OCI-LY7 (cell line): ENCODE data around the gene FOXL3. TPM values are rescaled to one million over a fixed set of nuclear protein-coding genes. Genes with fewer than 3 reads are reported as not detected.

Experiments used
- BruUV-seq: library from RNA; stranded (reverse); fragments of 400-500 nt; replicated peaks from 2 replicates; lab custom pipeline; 2021; lab: Mats Ljungman, UMichigan
- CTCF ChIA-PET: fragments of 300-600 bp; sonication (Branson Sonifier 250); formaldehyde crosslinking; loops from one replicate; lab custom pipeline; 2022; ENCODE audit warnings: antibody characterized with exemption; ENCODE audit not compliant: unreplicated experiment; lab: Charles Lee
- POLR2A ChIA-PET: fragments of 300-600 bp; sonication (Branson Sonifier 250); formaldehyde crosslinking; loops from one replicate; lab custom pipeline; 2022; ENCODE audit warnings: antibody characterized with exemption; lab: Charles Lee
- DNase-seq: peaks from one replicate; pipeline ENCODE4 v3.0.0-alpha.2; 2015; ENCODE audit warnings: low spot score
- H2AFZ ChIP-seq: fragments of 200-600 bp; sonication (generic), shearing (Covaris generic); 2 replicates; pipeline ENCODE4 v1.6.1; 2014; ENCODE audit warnings: mild to moderate bottlenecking, antibody characterized with exemption, low read length, moderate library complexity
- H3K27ac ChIP-seq: fragments of 200-600 bp; sonication (generic); 2 replicates; pipeline ENCODE4 v1.5.1; 2014; ENCODE audit warnings: mixed run types, low read depth, mild to moderate bottlenecking, moderate library complexity, low read length, inconsistent platforms; ENCODE audit not compliant: poor library complexity, severe bottlenecking
- H3K36me3 ChIP-seq: fragments of 200-600 bp; sonication (generic); 2 replicates; pipeline ENCODE4 v1.6.1; 2014; ENCODE audit warnings: mild to moderate bottlenecking, antibody characterized with exemption, low read length, moderate library complexity, mixed read lengths; ENCODE audit not compliant: insufficient read depth
- H3K4me1 ChIP-seq: fragments of 200-600 bp; sonication (generic); 2 replicates; pipeline ENCODE4 v1.5.1; 2014; ENCODE audit warnings: mild to moderate bottlenecking, low read length; ENCODE audit not compliant: insufficient read depth, poor library complexity, severe bottlenecking
- H3K4me2 ChIP-seq: fragments of 200-600 bp; sonication (generic); 2 replicates; pipeline ENCODE4 v1.6.1; 2014; ENCODE audit warnings: mild to moderate bottlenecking, low read length
- H3K4me3 ChIP-seq: fragments of 200-600 bp; sonication (generic); 2 replicates; pipeline ENCODE4 v1.5.1; 2014; ENCODE audit warnings: mild to moderate bottlenecking, low read depth, low read length; ENCODE audit not compliant: poor library complexity, severe bottlenecking
- H3K79me2 ChIP-seq: fragments of 200-600 bp; sonication (generic); 2 replicates; pipeline ENCODE4 v1.6.1; 2016; ENCODE audit warnings: low read depth, mild to moderate bottlenecking, low read length, moderate library complexity, mixed read lengths; ENCODE audit not compliant: insufficient read depth
- H3K9me2 ChIP-seq: fragments of 200-600 bp; sonication (generic); 2 replicates; pipeline ENCODE4 v1.6.1; 2016; ENCODE audit warnings: mild to moderate bottlenecking, low read length, mixed read lengths; ENCODE audit not compliant: insufficient read depth
- H3K9me3 ChIP-seq: fragments of 200-600 bp; sonication (generic); 2 replicates; pipeline ENCODE4 v1.6.1; 2014; ENCODE audit warnings: mild to moderate bottlenecking, mixed run types, low read length, mixed read lengths
- H4K20me1 ChIP-seq: fragments of 200-600 bp; sonication (generic); 2 replicates; pipeline ENCODE4 v1.6.1; 2014; ENCODE audit warnings: mild to moderate bottlenecking, antibody characterized with exemption, low read length, moderate library complexity, mixed read lengths; ENCODE audit not compliant: insufficient read depth
- EZH2phosphoT487 ChIP-seq: fragments of 200-600 bp; sonication (generic); IDR thresholded peaks from 2 replicates; pipeline ENCODE4 v1.6.1; 2018; ENCODE audit warnings: low read depth, borderline replicate concordance, mild to moderate bottlenecking, mixed run types, antibody characterized with exemption, low read length, moderate library complexity, mixed read lengths
- intact Hi-C: fragments of 100-400 bp; cut with micrococcal nuclease; formaldehyde crosslinking; loops from one replicate; pipeline ENCODE4 v1.10.0; 2022; ENCODE audit not compliant: unreplicated experiment
- total RNA-seq, 2 experiments: library from RNA; depleted of rRNA in 1 of 2; stranded (reverse); fragments of >200 nt in 1 of 2; shearing (Covaris generic) in 1 of 2; gene quantifications; 2 replicates each; pipeline ENCODE4 v1.2.3, GENCODE V29; 2014 to 2022
- TF ChIP-seq, protein P1 (sequence below): fragments of 200-600 bp; sonication (generic); conservative IDR thresholded peaks from 2 replicates; pipeline ENCODE4 v1.5.1; 2014; ENCODE audit warnings: mild to moderate bottlenecking, antibody characterized with exemption, low read length, moderate library complexity, mixed read lengths

FOXL3 gene
- total RNA-seq, 2 experiments from 2014 or later: not detected

DNA sequence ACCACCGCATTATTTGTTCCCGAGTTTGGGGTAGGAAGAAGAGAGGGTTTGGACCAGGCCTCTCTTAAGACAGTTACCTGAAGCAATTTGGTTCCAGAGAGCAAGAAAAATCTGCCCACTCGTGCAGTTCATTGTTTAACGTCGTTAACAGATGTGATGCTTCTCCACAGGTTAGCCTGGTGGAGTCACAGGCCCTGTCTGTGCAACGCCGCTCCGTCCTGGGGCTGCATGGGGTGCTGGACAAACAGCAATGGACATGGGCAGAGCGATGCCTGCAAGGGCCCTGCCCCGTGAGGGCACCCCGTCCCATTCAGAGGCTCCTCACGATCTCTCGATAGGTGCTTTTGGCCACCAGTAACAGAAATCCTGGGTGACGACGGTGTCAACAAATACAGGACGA, 9.7 kb downstream of the FOXL3 start:
- ChIA-PET CTCF (no interaction called here), POLR2A (no interaction called here)
- no peak for DNase-seq
- no peak overlapping the region for H2AFZ ChIP-seq
- no peaks in the 10 kb centered on the region for H3K79me2 ChIP-seq
- no peaks in the 10 kb centered on the region for H3K9me3 ChIP-seq
- H3K4me3 ChIP-seq: no peak overlapping the region
- no peak overlapping the region for H3K27ac ChIP-seq
- H4K20me1 ChIP-seq: no peaks in the 10 kb centered on the region
- intact Hi-C loops: no loop called here
- H3K36me3 ChIP-seq: no peaks in the 10 kb centered on the region
- TF ChIP-seq, protein P1, sequence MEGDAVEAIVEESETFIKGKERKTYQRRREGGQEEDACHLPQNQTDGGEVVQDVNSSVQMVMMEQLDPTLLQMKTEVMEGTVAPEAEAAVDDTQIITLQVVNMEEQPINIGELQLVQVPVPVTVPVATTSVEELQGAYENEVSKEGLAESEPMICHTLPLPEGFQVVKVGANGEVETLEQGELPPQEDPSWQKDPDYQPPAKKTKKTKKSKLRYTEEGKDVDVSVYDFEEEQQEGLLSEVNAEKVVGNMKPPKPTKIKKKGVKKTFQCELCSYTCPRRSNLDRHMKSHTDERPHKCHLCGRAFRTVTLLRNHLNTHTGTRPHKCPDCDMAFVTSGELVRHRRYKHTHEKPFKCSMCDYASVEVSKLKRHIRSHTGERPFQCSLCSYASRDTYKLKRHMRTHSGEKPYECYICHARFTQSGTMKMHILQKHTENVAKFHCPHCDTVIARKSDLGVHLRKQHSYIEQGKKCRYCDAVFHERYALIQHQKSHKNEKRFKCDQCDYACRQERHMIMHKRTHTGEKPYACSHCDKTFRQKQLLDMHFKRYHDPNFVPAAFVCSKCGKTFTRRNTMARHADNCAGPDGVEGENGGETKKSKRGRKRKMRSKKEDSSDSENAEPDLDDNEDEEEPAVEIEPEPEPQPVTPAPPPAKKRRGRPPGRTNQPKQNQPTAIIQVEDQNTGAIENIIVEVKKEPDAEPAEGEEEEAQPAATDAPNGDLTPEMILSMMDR: no peak
- no peak for TF ChIP-seq EZH2phosphoT487
- H3K4me1 ChIP-seq: no peaks in the 10 kb centered on the region
- BruUV-seq: no TSS peak
- no peaks in the 10 kb centered on the region for H3K9me2 ChIP-seq
- no peak overlapping the region for H3K4me2 ChIP-seq

DNA sequence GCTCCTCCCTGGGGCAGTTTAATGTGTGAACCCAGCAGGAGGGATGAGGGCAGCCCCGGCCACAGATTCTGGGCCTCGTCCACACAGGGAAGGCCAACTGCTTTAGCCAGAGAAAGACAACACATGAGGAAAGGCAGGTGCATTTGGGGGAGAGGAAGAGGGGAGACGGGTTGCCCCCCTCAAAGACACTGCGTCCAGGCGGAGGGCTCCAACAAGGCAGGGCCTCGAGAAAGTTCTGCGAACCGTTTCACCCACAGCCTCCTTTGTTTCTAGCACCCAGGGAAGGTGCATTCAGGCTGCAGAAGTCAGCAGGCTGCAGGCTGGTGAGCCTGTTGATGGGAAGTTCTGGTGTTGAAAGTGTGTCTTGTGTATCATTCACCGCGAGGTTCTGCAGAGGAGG, 10.1 kb downstream of the FOXL3 start:
- H2AFZ ChIP-seq: no peak overlapping the region
- H3K9me3 ChIP-seq: no peaks in the 10 kb centered on the region
- no peaks in the 10 kb centered on the region for H4K20me1 ChIP-seq
- H3K4me3 ChIP-seq: no peak overlapping the region
- intact Hi-C loops: no loop called here
- ChIA-PET CTCF (no interaction called here), POLR2A (no interaction called here)
- DNase-seq: no peak
- no peaks in the 10 kb centered on the region for H3K36me3 ChIP-seq
- H3K4me1 ChIP-seq: no peaks in the 10 kb centered on the region
- no peak overlapping the region for H3K27ac ChIP-seq
- BruUV-seq: no TSS peak
- no peaks in the 10 kb centered on the region for H3K9me2 ChIP-seq
- no peaks in the 10 kb centered on the region for H3K79me2 ChIP-seq
- H3K4me2 ChIP-seq: no peak overlapping the region
- no peak for TF ChIP-seq EZH2phosphoT487
- TF ChIP-seq, protein P1: no peak

DNA sequence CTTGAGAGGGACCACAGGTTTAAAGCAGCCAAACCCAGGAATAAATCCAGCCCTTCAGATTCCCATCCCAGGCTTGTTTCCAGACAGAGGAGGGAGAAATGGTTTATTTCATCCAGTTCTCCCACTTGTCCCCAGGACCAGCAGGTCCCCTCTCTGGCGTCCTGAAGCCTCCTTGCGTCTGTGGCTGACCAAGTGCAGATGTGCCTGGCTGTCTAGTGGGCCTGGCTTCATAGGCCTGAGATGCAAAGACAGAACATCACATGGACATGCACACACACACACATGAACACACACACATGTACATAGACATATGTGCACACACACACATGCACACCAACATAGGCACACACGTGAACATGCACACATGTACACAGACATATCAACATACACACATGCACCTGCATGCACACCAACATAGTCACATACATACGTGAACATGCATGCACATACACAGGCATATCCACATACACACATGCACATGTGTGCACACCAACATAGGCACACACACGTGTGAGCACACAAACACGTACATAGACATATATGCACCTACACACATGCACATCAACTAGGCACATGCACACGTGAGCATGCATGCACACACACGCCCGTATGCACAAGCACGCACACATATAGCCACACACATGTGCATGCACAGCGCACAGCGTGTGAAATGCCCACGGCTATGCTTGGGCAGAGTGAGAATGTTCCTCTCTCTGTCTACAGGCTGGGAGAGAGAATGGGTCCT, 10.7 kb downstream of the FOXL3 start:
- CTCF ChIA-PET: no interaction called here
- Histone ChIP-seq H4K20me1 (no peaks in the 10 kb centered on the region), H3K4me2 (no peak overlapping the region), H3K9me3 (no peaks in the 10 kb centered on the region), H3K27ac (no peak overlapping the region), H3K9me2 (no peaks in the 10 kb centered on the region), H2AFZ (no peak overlapping the region), H3K4me3 (no peak overlapping the region), H3K79me2 (no peaks in the 10 kb centered on the region), H3K36me3 (no peaks in the 10 kb centered on the region), H3K4me1 (no peaks in the 10 kb centered on the region)
- no peak for DNase-seq
- intact Hi-C loops: no loop called here
- POLR2A ChIA-PET: interaction anchor here (0.6 kb wide), 1 partner anchor 480 kb away, joined by 4 read pairs; no protein-coding TSS in a partner anchor
- no TSS peak for BruUV-seq
- TF ChIP-seq, protein P1: no peak
- no peak for TF ChIP-seq EZH2phosphoT487
